ENCODE results near the gene DNASE1L3.
"Not testable (repeated sequence)": the region's sequence is repeated elsewhere in the genome, so short reads cannot be mapped to it uniquely, and the experiment has no call there.

The DNASE1L3 gene

GRCh38 chr3:58202917-58203360 is 7.8 kb downstream of the DNASE1L3 start:
- no peak for DNase-seq (ENCODE audit: low read depth in 1 of 2, low spot score in 1 of 2)

GRCh38 chr3:58201451-58201850 is 9.3 kb downstream of the DNASE1L3 start:
- DNase-seq (ENCODE audit: low read depth in 1 of 2, low spot score in 1 of 2) = not testable (repeated sequence)

GRCh38 chr3:58200846-58201355 is 9.9 kb downstream of the DNASE1L3 start:
- DNase-seq (ENCODE audit: low read depth in 1 of 2, low spot score in 1 of 2) = no peak

- no peak for DNase-seq (ENCODE audit: low read depth in 1 of 2, low spot score in 1 of 2)
Observed at GRCh38 chr3:58200121-58200709, 10.6 kb downstream of the DNASE1L3 start.

- no peak for DNase-seq (ENCODE audit: low read depth in 1 of 2, low spot score in 1 of 2)
Observed at GRCh38 chr3:58198804-58199203, 12.0 kb downstream of the DNASE1L3 start.

GRCh38 chr3:58198362-58198761 is 12.4 kb downstream of the DNASE1L3 start:
- DNase-seq (ENCODE audit: low read depth in 1 of 2, low spot score in 1 of 2) = no peak

GRCh38 chr3:58197588-58197987 is 13.2 kb downstream of the DNASE1L3 start:
- DNase-seq (ENCODE audit: low read depth in 1 of 2, low spot score in 1 of 2) = no peak

- DNase-seq (ENCODE audit: low read depth in 1 of 2, low spot score in 1 of 2) = no peak
Observed at GRCh38 chr3:58193682-58194407, 16.9 kb downstream of the DNASE1L3 start.

GRCh38 chr3:58192069-58192468 is 18.7 kb downstream of the DNASE1L3 start:
- DNase-seq (ENCODE audit: low read depth in 1 of 2, low spot score in 1 of 2) = no peak

GRCh38 chr3:58191361-58191991 is 19.3 kb downstream of the DNASE1L3 start:
- no peak for DNase-seq (ENCODE audit: low read depth in 1 of 2, low spot score in 1 of 2)

- DNase-seq (ENCODE audit: low read depth in 1 of 2, low spot score in 1 of 2) = no peak
Observed at GRCh38 chr3:58190882-58191281, 19.9 kb downstream of the DNASE1L3 start.

- no peak for DNase-seq (ENCODE audit: low read depth in 1 of 2, low spot score in 1 of 2)
Observed at GRCh38 chr3:58190291-58190690, 20.5 kb downstream of the DNASE1L3 start.

- DNase-seq (ENCODE audit: low read depth in 1 of 2, low spot score in 1 of 2) = no peak
Observed at GRCh38 chr3:58189691-58190090, 21.1 kb downstream of the DNASE1L3 start.

GRCh38 chr3:58188921-58189451 is 21.8 kb downstream of the DNASE1L3 start:
- no peak for DNase-seq (ENCODE audit: low read depth in 1 of 2, low spot score in 1 of 2)

GRCh38 chr3:58188173-58188564 is 22.6 kb downstream of the DNASE1L3 start:
- no peak for DNase-seq (ENCODE audit: low read depth in 1 of 2, low spot score in 1 of 2)

GRCh38 chr3:58184982-58185360 is 25.8 kb downstream of the DNASE1L3 start:
- no peak for DNase-seq (ENCODE audit: low read depth in 1 of 2, low spot score in 1 of 2)

GRCh38 chr3:58184309-58184981 is 26.3 kb downstream of the DNASE1L3 start:
- DNase-seq (ENCODE audit: low read depth in 1 of 2, low spot score in 1 of 2) = no peak

GRCh38 chr3:58183891-58184290 is 26.9 kb downstream of the DNASE1L3 start:
- no peak for DNase-seq (ENCODE audit: low read depth in 1 of 2, low spot score in 1 of 2)

GRCh38 chr3:58183221-58183620 is 27.6 kb downstream of the DNASE1L3 start:
- no peak for DNase-seq (ENCODE audit: low read depth in 1 of 2, low spot score in 1 of 2)

GRCh38 chr3:58180940-58181587 is 29.7 kb downstream of the DNASE1L3 start:
- no peak for DNase-seq (ENCODE audit: low read depth in 1 of 2, low spot score in 1 of 2)
